Activated T-cell treated with anti-CD3 and anti-CD28 coated beads, Interleukin-2, amount 50 U/mL, for 72 hours (primary cell): ENCODE data around the gene PSMG1. TPM values are rescaled to one million over a fixed set of nuclear protein-coding genes. Genes with fewer than 3 reads are reported as not detected.

Source experiments
- total RNA-seq, 2 donors: library from RNA; stranded (reverse); gene quantifications; one replicate each; pipeline ENCODE4 v1.2.3, GENCODE V29; 2022

The PSMG1 gene
- total RNA-seq, 2 donors from 2014 or later, result 98.7 to 113 TPM

Other genes with a start within 250 kb of the PSMG1 start
- 10 to 100 TPM; 44.8 to 45.2 TPM for gene BRWD1, start 130.2 kb upstream of the PSMG1 start, total RNA-seq
- gene HMGN1, start 165.6 kb upstream of the PSMG1 start, total RNA-seq, result 100 to 1,000 TPM; 353 to 399 TPM